HCT116 (cell line): Measurements from ENCODE around the gene RCBTB2.

Experiments
- ATF3 ChIP-seq: IDR thresholded peaks from 2 replicates; pipeline ENCODE4 v1.6.1; 2012
- CEBPB ChIP-seq: IDR thresholded peaks from 2 replicates; pipeline ENCODE4 v1.6.1; 2012; ENCODE audit warnings: low read depth
- CTCF ChIP-seq, 3 experiments: fragments of 200-600 bp in 1 of 3; sonication (generic) in 1 of 3; IDR thresholded peaks in 2 of 3; conservative IDR thresholded peaks in 1 of 3; 2 replicates each; pipeline ENCODE4 v1.5.1; 2012 to 2017; ENCODE audit warnings: low read depth in 2 of 3, low read length in 2 of 3, antibody characterized with exemption in 1 of 3, borderline replicate concordance in 1 of 3, control low read depth in 1 of 3, mild to moderate bottlenecking in 1 of 3, mixed read lengths in 1 of 3, mixed run types in 1 of 3, moderate library complexity in 1 of 3; ENCODE audit not compliant: insufficient read depth in 1 of 3
- EZH2phosphoT487 ChIP-seq: fragments of 200-600 bp; IDR thresholded peaks from 2 replicates; pipeline ENCODE4 v1.6.1; 2018; ENCODE audit warnings: antibody characterized with exemption, borderline replicate concordance
- JUND ChIP-seq: IDR thresholded peaks from 2 replicates; pipeline ENCODE4 v1.6.1; 2012
- MAX ChIP-seq: IDR thresholded peaks from 2 replicates; pipeline ENCODE4 v1.6.1; 2012
- POLR2A ChIP-seq: IDR thresholded peaks from 2 replicates; pipeline ENCODE4 v1.7.0; 2011; ENCODE audit warnings: borderline replicate concordance; ENCODE audit not compliant: insufficient read depth, insufficient read length; ENCODE audit errors: extremely low read depth
- POLR2AphosphoS5 ChIP-seq: IDR thresholded peaks from 2 replicates; pipeline ENCODE4 v1.6.1; 2011; ENCODE audit warnings: mild to moderate bottlenecking, low read depth, low read length, moderate library complexity
- REST ChIP-seq: IDR thresholded peaks from 2 replicates; pipeline ENCODE4 v1.6.1; 2012; ENCODE audit warnings: low read depth
- SIN3A ChIP-seq: IDR thresholded peaks from 2 replicates; pipeline ENCODE4 v1.6.1; 2012; ENCODE audit warnings: low read depth
- SP1 ChIP-seq: IDR thresholded peaks from 2 replicates; pipeline ENCODE4 v1.6.1; 2012; ENCODE audit warnings: low read depth
- SRF ChIP-seq: IDR thresholded peaks from 2 replicates; pipeline ENCODE4 v1.6.1; 2012; ENCODE audit warnings: low read depth
- ZNF274 ChIP-seq: fragments of 200-500 bp; sonication (Bioruptor generic); IDR thresholded peaks from 2 replicates; pipeline ENCODE4 v1.6.1; 2014; ENCODE audit warnings: mild to moderate bottlenecking, low read depth, low read length, inconsistent platforms

GRCh38 chr13:48500652-48501197 is 32.2 kb downstream of the RCBTB2 start:
- TF ChIP-seq CTCF (IDR thresholded peaks at IDR 0.05 in 2 of 3, conservative IDR thresholded peaks at IDR 0.05 in 1 of 3; ENCODE audit: borderline replicate concordance in 1 of 3, insufficient read depth in 1 of 3, low read depth in 2 of 3, low read length in 2 of 3): no peak
- TF ChIP-seq SP1: no peak
- no peak for TF ChIP-seq JUND
- TF ChIP-seq POLR2A: no peak
- TF ChIP-seq POLR2AphosphoS5: no peak
- no peak for TF ChIP-seq CEBPB
- TF ChIP-seq SIN3A: no peak
- TF ChIP-seq ATF3: no peak
- no peak for TF ChIP-seq SRF
- no peak for TF ChIP-seq EZH2phosphoT487
- no peak for TF ChIP-seq REST
- no peak for TF ChIP-seq ZNF274
- no peak for TF ChIP-seq MAX
